Effector CD4-positive, alpha-beta T cell (primary cell): ENCODE measurements around the gene DRG2.

Experiments
- DNase-seq: peaks from one replicate; pipeline ENCODE4 v3.0.0-alpha.2; 2020

The DRG2 gene

DNA sequence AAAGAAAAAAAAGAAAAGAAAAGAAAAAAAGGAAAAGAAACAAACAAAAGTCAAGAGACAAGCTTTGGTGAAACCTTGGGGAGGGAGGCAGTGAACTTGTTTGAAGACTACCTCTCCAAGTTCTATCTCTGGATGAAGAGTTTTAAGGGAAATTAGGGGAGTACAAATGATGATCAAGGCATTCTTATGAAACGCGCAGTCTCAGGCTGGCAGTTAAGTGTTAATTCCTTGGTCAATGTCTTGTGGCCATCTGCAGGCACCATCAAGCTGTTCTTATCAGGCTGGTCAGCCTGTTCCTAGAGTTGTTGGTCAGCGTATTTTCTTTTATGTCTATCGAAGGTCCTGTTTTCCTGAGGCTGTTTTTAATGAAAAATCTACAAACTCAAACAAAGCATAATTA lies 8.2 kb upstream of the DRG2 start:
- DNase-seq: no peak

DNA sequence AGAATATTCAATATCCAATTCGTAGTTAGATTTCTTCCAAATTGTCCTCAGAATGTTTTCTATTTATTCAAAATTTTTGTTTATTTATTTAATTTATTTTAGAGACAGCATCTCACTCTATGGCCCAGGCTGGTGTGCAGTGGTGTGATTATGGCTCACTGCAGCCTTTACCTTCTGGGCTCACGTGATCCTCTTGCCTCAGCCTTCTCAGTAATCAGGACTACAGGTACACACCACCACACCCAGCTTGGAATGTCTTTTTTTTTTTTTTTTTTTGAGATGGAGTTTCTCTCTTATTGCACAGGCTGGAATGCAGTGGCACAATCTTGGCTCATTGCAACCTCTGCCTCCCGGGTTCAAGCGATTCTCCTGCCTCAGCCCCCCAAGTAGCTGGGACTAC lies 3.5 kb upstream of the DRG2 start:
- no peak for DNase-seq

DNA sequence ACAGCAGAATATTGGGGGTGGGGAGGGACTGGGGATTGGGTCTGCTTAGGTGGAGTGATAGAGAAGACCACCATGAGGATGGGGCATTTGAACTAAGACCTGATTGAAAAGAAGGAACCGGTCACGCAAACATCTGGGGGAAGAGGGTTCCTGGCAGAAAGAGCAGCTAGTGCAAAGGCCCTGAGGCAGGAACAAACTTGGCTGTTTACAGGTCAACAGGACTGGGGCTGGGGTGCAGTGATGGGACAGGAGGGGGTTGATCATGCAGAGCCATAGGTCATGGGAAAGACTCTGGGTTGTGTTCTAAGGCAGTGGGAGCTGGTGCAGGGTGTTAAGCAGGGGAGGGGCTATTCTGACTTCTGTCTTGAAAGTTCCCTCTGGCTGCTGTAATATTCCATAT lies 1.9 kb downstream of the DRG2 start:
- DNase-seq: no peak

DNA sequence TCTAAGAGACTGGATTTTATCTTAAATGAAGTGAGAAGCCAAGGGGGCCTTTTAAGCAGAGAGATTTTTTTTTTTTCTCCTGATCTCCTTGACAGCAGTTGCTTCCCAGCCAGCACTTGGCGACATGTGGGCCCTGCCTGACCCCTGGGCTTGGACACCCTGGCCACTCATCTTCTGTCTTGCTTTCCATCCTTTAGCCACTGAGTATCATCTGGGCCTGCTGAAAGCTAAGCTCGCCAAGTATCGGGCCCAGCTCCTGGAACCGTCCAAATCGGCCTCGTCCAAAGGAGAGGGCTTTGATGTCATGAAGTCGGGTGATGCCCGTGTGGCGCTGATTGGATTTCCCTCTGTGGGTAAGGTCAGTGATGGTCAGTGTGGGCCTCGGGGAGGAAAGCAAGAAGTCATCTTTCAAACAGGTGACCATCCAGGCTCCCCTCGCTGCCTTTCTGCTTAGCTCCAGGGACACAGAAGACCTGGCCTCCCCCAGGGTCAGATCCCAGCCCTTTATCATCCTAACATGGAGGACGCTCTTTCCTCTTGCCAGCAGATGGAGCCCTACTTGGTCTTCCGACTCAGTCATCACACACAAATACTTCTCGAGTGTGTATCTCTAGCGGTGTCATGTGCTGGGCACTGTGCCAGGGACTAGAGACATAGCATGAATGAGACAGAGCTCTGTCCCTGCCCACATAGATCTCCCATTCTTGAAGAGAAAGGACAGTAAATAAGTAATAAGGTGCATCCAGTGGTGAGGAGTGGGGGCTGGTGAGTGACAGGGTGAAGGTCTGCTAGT lies 6.1 kb downstream of the DRG2 start:
- DNase-seq: no peak

DNA sequence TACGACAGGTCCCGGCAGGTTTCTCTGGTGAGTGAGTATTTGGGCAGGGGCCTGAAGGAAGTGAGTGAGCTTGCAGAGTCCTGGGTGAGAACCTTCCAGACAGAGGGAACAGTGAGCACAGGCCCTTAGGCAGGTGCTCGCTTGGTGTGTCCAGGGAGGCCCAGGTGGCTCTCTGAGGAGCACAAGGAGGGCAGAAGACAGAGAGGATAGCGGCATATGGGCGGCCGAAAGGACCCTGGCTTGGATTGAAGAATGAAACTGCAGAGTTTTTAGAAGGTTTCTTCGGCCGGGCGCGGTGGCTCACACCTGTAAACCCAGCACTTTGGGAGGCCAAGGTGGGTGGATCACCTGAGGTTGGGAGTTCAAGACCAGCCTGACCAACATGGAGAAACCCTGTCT lies 6.7 kb downstream of the DRG2 start:
- no peak for DNase-seq

DNA sequence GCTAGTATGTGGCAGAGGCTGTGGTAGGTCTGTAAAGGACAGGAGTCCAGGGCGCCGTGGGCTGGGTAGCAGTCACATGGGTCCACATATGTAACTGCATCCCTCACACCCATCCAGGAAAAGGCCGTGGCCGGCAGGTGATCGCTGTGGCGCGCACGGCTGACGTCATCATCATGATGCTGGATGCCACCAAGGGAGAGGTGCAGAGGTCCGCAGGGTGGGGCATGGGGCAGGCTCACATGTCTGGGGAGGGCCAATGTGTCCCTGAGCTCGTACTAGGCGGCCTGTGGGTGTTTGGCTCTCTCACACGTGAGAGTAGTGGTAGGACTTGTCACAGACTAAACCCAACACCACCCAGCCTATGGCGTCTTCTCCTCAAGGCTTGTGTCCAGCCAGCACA lies 11.8 kb downstream of the DRG2 start:
- no peak for DNase-seq

DNA sequence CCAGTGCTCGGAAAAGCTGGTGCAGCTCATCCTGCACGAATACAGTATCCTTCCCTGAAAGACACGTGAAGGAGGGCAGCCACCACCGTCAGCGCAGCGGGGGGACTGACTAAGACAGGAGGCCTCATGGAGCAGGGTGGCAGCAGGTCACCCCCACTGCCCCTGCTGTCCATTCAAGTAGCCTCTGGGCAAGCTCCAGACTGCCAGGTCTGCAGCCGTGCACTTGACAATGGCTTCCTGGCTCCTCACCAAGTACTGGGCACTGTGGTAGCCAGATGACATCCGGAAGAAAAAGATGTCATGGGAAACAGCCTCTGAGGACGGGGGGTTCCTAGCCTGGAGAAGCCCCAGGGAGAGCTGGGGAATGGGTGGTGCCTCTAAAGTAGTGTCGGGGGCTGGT lies 12.9 kb downstream of the DRG2 start:
- DNase-seq: no peak

DNA sequence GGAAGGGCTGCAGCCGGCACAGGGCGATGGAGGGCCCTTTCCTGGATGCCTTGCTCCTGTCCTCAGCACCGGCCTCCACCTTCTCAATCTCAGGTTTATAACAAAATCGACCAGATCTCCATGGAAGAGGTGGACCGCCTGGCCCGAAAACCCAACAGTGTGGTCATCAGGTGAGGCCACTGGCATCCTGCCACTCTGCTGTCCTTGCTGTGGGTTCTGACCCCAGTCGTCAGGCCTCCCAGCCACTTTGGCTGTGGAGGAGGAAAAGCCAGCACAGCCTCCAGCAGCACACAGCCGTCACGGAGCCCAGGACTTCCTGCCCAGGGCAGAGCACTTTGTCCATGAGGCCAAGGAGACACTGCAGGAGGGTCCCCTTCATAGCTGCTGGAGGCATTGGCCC lies 14.1 kb downstream of the DRG2 start:
- DNase-seq: no peak

DNA sequence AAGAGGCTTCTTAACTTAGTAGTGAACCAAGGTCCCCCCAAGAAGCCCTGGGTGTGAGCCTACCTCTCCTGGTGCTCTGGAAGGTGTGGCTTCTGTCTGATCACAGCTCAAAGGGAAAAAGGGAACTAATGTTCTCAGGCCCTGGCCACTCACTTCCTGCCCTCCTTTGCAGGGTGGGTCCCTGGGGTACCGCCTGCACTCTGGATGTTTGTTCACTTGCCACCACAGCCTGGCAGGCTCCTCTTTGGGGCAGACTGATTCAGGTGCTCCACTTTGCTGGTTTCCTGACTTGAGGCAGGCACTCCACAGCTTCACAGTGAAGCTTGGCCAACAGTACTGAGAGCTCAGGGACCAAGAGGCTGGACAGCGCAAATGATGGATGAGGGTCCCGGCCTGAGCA lies 14.9 kb downstream of the DRG2 start:
- DNase-seq: no peak

DNA sequence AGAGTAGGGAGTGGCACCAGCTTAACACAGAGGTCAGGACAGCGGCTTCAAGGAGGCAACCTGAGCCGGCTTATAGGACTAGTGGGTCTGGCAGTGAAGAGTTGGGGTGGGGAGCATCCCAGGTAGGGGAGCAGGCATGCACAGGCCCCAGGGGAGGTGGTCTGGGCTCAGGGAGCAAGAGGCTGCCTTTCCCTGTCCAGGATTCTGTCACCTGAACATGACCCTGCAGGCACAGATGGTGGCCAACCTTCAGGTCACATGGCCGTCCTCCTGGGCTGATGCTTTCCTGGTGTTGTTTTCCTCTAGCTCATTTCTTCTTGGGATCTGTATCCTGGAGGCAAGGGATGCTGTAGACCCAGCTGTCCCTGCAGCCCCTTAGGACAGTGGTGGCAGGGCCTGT lies 17.3 kb downstream of the DRG2 start:
- DNase-seq: no peak

DNA sequence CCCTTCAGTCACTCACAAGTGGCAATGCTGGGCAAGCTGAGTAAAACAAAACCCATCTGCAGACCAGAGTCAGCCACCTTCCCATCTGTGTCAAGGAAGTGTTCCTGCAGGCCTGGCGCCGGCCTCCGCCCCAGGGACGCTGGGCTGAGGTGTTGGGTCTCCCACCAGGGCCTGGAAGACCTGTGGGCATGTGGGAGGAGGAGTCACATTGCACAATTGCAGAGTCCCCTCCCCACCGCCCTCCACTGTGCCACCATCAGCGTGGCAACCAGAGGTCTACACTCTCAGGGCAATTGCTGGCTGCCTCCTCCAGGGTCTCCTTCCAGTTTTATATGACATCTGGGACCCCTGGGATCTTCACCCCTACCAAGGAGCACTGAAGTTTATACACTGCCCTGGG lies 17.8 kb downstream of the DRG2 start:
- DNase-seq: no peak

DNA sequence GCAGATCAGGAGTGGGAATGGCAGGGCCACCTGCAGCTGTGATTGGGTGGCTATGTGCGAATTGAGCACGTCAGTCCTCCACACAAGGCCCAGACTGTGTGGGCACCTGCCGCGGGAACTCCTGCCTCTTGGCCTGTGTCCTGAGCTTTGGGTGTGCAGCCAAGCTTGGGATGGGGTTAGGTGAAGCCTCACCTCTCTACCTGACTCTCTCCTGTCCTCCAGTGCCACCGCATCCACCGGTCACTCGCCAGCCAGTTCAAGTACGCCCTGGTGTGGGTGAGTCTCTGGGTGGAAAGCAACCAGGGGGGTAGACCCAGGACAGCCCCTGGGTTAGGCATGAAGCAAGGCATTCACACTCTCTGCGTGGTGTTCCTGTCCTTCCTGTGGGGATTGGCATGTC lies 18.5 kb downstream of the DRG2 start:
- DNase-seq: no peak

DNA sequence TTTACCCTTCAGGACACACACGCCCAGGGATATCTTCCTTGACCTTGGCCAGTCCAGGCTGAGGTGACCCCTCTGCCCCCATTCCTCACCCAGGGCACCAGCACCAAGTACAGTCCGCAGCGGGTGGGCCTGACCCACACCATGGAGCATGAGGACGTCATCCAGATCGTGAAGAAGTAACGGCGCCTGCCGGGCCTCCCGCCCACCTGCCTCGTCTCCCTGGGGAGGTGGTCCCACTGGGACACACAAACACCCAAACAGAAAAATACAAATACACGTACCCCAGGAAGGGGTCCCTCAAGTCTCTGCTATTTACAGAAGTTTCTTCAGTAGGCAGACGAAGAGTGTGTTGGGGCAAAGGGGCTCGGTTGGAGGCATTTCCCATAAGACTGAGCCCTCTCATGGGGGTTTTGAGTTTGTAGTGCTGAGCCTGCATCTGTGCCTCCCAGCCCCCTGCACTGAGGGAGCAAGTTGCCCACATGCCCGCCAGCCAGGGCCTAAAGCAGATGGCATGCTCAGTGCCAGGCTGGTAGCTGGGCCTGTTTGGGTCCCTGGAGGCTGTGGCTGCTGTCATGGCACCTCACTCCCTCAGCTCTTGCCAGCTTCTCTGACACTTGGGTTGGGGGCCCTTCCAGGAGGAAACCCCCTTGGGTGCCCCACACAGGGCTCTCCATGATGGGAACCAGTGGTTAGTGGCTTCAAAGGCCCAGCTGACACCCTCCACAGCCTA lies 19.5 kb downstream of the DRG2 start:
- DNase-seq: no peak

DNA sequence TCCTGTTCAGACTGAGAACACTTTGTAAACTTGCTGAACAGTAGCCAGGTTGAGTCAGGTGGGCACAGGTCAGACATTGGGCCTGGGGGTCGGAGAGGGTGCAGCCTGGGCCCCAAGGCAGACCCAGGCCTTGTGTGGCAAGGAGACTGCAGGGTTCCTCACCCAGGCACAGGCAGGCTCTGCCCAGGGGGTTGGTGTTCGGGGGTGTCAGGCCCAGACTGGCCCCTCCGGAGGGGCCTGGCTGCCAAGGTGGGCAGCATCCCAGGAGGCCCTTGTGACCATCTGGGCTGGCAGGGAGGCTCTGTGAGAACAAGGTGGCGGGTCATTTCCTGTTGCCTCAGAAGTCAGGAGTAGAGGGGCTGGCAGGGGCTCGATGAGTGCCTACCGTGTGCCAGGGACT lies 20.2 kb downstream of the DRG2 start:
- no peak for DNase-seq

DNA sequence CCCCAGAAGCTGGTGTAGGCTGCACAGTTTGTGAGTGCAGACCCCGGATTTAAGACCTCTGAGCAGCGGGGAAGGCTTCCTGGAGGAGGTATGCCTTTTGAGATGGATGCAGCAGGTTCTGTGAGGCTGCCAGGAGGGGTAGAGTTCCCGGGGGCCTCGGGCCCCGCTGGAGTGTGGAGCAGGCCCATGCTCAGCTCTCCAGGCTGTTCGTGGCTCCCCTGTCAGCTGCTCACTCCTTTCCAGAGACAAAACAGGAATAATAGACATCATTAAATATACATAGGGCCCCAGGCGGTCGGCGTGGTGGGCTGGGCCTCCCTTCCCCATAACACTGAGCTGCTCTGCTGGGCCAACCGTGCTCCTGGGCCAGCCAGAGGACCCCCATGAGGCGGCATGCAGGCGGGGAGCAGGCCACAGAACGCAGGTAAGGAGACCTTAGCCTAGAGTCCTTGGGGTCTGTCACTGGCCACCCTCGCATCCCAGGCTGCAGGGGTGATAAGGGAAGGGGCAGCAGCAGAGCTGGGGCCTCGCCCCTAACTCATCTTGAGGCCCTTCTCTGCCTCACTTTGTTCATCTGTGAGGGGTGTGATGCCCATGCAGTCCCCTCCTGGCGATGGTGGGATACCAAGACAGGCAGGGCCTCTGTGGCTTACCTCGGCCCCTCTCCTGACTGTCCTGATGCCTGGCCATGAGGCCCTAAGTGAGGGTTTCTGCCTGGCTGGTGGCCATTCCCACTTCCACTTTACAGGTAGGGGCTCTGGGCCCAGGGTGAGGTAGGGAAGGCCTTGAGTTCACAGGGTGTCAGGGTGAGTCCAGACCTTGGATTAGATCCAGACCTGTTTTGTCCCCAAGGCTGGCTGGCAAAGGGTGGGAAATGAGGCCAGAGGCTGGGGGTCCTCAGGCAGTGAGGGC lies 20.9 kb downstream of the DRG2 start, which contains the start of gene MYO15A:
TSS of gene MYO15A (plus strand) at position 356 of the 912 bp plus-strand sequence. CDS start 10,045 bp downstream, outside the sequence.
- DNase-seq: no peak

DNA sequence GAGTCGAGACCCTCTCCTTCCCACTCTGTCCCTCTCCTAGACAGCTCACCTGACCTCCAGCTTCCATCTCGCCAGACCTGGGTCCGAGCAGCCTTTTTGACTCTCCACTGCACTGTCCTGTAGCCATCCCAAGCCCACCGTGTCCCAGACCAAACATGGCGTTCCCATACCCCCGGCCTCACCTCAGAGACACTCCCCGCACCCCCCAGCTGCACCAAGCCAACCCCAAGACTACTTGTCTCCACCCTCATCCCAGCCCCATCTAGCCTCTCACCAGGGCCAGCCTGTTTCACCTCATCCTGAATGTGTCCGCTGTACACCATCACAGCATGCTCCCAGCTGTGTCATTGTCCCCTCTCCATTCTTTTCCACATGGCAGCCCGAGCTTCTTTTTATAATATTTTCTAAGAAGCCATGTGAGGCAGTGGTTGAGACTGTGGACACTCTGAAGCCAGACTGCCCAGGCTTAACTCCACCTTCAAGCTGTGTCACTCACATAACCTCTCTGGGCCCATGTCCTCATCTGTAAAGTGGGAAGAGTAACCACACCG lies 22.3 kb downstream of the DRG2 start:
- no peak for DNase-seq

DNA sequence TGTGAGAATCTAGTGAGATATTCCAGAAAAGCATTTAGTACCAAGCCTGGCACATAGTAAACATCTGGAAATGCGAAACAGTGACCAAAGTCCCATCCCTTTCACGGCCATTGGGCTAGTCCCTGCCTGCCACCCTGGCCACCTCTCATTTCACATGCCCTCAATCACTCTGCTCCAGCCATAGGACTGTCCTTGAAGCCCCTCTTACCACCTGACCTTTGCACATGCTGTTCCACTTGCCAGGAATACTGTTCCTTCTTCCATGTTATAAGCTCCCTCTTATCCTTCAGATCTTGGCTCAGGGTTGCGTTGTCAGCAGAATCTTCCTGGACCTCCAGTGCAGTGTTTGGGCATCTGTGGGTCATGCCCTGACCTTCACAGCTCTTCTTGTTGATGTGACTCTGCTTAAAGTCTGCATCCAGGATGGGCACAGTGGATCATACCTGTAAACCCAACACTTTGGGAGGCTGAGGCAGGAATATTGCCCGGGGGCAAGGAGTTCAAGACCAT lies 22.9 kb downstream of the DRG2 start:
- DNase-seq: no peak

DNA sequence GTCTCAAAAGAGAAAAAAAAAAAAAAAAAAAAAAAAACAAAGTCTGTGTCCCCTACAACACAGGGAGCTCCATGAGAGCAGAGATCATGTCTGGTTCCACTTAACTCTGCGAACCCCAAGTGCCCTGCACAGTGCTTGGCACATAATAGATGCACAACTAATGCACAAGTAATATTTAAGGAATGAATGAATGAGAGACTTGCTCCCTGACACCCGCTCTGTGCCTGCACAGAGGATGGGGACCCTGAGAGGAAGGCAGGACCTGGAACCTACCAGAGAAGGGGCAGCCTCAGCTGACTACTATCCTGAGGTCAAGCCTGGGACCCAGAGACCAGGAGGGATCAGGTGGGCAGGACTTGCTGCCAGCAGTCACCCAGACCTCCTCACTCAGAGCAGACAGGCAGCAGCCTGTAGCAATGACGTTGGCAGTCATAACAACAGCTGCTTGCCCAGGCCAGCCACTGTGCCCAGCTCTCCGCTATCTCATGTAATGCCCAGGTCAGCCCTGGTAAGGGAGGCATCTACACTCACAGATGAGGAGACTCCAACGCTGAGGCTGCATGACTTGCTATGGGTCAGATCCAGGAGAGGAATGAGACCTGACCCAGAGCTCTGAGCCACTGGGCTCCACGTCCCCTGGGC lies 23.7 kb downstream of the DRG2 start:
- DNase-seq: no peak

DNA sequence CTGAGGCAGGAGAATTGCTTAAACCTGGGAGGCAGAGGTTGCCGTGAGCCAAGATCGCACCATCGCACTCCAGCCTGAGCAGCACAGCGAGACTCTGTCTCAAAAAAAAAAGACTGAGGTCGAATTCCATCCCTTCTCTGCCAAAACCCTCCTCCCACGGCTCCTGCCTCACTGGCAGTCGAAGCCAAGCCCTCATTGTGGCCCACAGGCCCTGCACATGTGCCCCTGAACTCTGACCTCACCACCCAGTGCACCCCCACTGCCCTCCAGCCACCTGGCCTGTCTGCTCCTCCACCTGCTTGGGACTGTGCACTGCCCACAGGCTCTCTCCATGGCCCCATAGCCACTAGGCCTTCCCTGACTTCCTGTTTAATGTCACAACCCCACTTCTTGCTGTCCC lies 27.8 kb downstream of the DRG2 start:
- DNase-seq: no peak

DNA sequence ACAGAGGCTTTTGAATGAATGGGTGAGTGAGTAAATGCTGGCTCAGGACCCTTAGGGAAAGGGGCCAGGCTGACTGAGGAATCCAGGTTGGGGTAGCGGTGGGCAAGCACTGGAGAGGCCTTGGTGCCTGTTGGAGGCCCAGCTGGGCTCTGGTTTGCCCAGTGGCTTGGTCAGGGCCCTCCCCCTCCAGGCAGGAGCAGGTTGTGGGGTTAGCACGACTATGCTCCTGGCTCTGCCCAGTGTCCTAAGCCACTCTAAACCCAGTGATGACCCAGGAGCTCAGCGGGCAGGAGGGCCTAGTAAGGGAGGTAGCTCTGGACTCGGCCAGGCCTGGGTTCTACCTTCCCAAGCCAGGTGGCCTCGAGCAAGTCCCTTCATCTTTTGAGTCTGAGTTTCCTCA lies 28.3 kb downstream of the DRG2 start:
- no peak for DNase-seq

DNA sequence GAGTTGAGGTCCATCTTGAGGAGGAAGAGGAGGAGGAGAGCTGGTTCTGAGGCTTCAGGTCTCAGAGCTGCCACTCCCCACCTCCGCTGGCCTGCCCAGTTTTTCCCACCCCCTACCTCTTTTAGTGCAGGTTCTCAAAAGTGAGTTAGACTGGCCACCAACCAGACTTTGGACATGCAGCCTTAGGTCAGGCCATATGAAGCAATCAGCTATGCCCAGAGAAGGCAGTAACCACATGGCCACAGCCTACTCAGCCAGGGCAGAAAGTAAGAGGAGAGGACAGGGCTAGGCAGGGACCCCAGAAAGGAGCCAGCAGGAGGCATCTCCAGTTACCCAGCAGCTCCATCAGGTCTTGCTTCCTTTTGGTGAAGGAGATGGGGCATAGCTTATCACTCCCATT lies 29.8 kb downstream of the DRG2 start:
- no peak for DNase-seq
